K562 (cell line): ENCODE measurements around the gene TCF3. TPM values are rescaled to one million over a fixed set of nuclear protein-coding genes. Genes with fewer than 3 reads are reported as not detected.
A peak's percentile ranks its signal among the peaks of the same experiment; 100 is the strongest.

Experiments
- CBX5 ChIP-seq: IDR thresholded peaks from 2 replicates; pipeline ENCODE4 v1.6.1; 2014; ENCODE audit warnings: low read depth, borderline replicate concordance
- DNMT1 ChIP-seq: fragments of 450-650 bp; IDR thresholded peaks from 2 replicates; pipeline ENCODE4 v1.6.1; 2016; ENCODE audit warnings: antibody characterized with exemption, mild to moderate bottlenecking
- EGR1 ChIP-seq: fragments of 450-650 bp; conservative IDR thresholded peaks from 2 replicates; pipeline ENCODE4 v1.6.1; 2017; ENCODE audit warnings: mild to moderate bottlenecking
- FIP1L1 ChIP-seq: fragments of 200-400 bp; formaldehyde crosslinking; IDR thresholded peaks from 2 replicates; pipeline ENCODE4 v1.6.1; 2018; ENCODE audit warnings: mild to moderate bottlenecking, low read depth, low read length; ENCODE audit not compliant: poor library complexity, severe bottlenecking
- HEY1 ChIP-seq: fragments of 250-450 bp; sonication (Bioruptor Pico); IDR thresholded peaks from 2 replicates; pipeline ENCODE4 v1.5.0; 2020; ENCODE audit warnings: mild to moderate bottlenecking, moderate library complexity, borderline replicate concordance
- MXI1 ChIP-seq: IDR thresholded peaks from 2 replicates; pipeline ENCODE4 v1.6.1; 2011; ENCODE audit warnings: low read depth, mild to moderate bottlenecking, improper control_type of control experiment, low read length
- POLR2AphosphoS5 ChIP-seq: IDR thresholded peaks from 2 replicates; pipeline ENCODE4 v1.6.1; 2011; ENCODE audit warnings: mild to moderate bottlenecking, low read depth, low read length, moderate library complexity; ENCODE audit not compliant: control insufficient read depth, insufficient read depth
- POLR2G ChIP-seq: fragments of 200-400 bp; formaldehyde crosslinking; IDR thresholded peaks from 2 replicates; pipeline ENCODE4 v1.6.1; 2017; ENCODE audit warnings: low read depth, mild to moderate bottlenecking, antibody characterized with exemption, low read length, moderate library complexity
- RBFOX2 ChIP-seq: fragments of 200-400 bp; formaldehyde crosslinking; IDR thresholded peaks from 2 replicates; pipeline ENCODE4 v1.6.1; 2017; ENCODE audit warnings: low read depth, mild to moderate bottlenecking, low read length, moderate library complexity
- TCF3 ChIP-seq: sonication (generic); formaldehyde crosslinking; IDR thresholded peaks from 2 replicates; pipeline ENCODE4 v1.4.0; 2020; ENCODE audit warnings: mild to moderate bottlenecking, missing genetic modification reagents
- ZNF318 ChIP-seq, 2 experiments: fragments of 450-650 bp; IDR thresholded peaks; 2 replicates each; pipeline ENCODE4 v1.6.1; 2016; ENCODE audit warnings: mild to moderate bottlenecking in 2 of 2, borderline replicate concordance in 1 of 2, low read depth in 1 of 2, moderate library complexity in 1 of 2
- ZNF324 ChIP-seq: fragments of 250-450 bp; sonication (Bioruptor Pico); IDR thresholded peaks from 2 replicates; pipeline ENCODE4 v1.4.0; 2020; ENCODE audit warnings: mild to moderate bottlenecking
- polyA plus RNA-seq, 8 experiments: library from polyadenylated mRNA; depleted of rRNA in 4 of 8; stranded (reverse) in 5 of 8; unstranded in 3 of 8; fragments of >200 nt; fragmentation: Nextera tagmentation in 2 of 8; fragmentation: Illumina TruSeq in 1 of 8; extraction: Ambion mirVana in 2 of 8; extraction: Trizol in 1 of 8; gene quantifications; 2 replicates each; pipeline versions ENCODE4 v1.2.1 to v1.2.3, GENCODE V29; 2011 to 2014; ENCODE audit warnings: inconsistent platforms in 1 of 8, missing spikeins in 1 of 8
- total RNA-seq, 7 experiments: library from RNA; depleted of rRNA in 6 of 7; stranded (reverse); fragments of >200 nt in 6 of 7; fragmentation: Illumina TruSeq in 2 of 7; extraction: Trizol in 2 of 7; gene quantifications; 2 replicates each; pipeline versions ENCODE4 v1.2.1 to v1.2.3, GENCODE V29; 2011 to 2021; ENCODE audit warnings: low replicate concordance in 1 of 7
- TF ChIP-seq, protein P1 (sequence below), 2 experiments: IDR thresholded peaks in 1 of 2; conservative IDR thresholded peaks in 1 of 2; 2 replicates each; pipeline ENCODE4 v1.6.1; 2016; ENCODE audit warnings: low read depth in 2 of 2, mild to moderate bottlenecking in 1 of 2, missing compliant biosample characterization in 1 of 2, missing genetic modification characterization in 1 of 2, moderate library complexity in 1 of 2

The TCF3 gene
- total and polyA plus RNA-seq, 9 of the 15 experiments (the other 6 are each of a cell fraction or from before 2014, with no cell fraction given): 5.6 to 259 (median 84.0) TPM

DNA sequence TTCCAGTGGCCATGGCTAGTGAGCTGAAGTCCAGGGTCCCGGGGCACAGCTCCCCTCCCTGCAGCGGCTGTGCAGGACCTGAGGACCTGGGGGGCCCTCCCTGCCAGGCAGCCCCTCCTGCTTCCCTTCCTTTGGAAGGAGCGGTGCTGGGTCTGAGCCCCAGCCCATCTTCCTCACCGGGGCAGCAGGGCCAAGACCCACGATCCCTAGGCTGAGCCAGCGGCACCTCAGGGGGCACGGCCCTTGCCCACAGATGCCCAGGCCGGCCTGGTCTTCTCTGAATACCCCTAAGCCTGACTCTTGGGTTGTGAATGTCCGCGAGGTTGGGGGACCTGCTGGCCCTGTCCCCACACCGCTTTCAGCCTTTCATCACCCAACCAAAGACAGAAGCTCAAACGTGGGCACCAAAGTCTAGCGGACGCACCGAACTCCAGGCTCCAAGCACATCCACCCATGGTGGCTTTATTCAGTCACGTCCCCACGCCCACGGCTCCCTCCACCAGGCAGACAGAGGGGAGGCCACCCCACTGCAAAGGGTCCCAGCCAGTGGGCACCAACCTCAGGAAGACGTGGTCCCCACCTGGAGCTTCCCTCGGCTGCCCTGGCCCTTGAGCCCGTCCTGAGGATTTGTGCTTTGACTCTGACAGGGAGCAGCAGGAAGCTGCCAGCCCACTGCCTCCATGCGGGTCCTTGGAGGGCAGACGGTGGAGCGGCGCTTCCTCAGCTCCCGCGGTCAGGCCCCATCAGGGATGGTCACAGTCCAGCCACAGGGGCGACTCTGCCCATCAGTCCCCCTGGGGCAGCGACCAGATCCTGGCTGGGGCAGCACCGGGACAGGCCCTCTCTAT is 75.9 kb downstream of the TCF3 start (continued):
- TF ChIP-seq, protein P1, sequence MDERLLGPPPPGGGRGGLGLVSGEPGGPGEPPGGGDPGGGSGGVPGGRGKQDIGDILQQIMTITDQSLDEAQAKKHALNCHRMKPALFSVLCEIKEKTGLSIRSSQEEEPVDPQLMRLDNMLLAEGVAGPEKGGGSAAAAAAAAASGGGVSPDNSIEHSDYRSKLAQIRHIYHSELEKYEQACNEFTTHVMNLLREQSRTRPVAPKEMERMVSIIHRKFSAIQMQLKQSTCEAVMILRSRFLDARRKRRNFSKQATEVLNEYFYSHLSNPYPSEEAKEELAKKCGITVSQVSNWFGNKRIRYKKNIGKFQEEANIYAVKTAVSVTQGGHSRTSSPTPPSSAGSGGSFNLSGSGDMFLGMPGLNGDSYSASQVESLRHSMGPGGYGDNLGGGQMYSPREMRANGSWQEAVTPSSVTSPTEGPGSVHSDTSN (CRISPR knock-in tag; IDR thresholded peaks at IDR 0.05; ENCODE audit: low read depth): no peak
- TF ChIP-seq, protein P1 (tag; conservative IDR thresholded peaks at IDR 0.05; ENCODE audit: low read depth): no peak
- no peak for TF ChIP-seq DNMT1
- 0 out of 2 replicates have a peak, but pooled peaks have one; percentile 6 for TF ChIP-seq EGR1
- peak; percentile 47; the same call in 1 of the 2 replicates for TF ChIP-seq POLR2G
- no peak for TF ChIP-seq TCF3 (CRISPR knock-in tag)
- no peak for TF ChIP-seq MXI1
- peak; percentile 24 for TF ChIP-seq FIP1L1
- TF ChIP-seq POLR2AphosphoS5: no peak; the same call in 1 of the 2 replicates
- TF ChIP-seq RBFOX2: no peak
- no peak for TF ChIP-seq ZNF324 (CRISPR knock-in tag)
- no peak for TF ChIP-seq HEY1 (CRISPR knock-in tag)
- no peak for TF ChIP-seq CBX5
- no peak for TF ChIP-seq ZNF318 (IDR thresholded peaks at IDR 0.05; ENCODE audit: borderline replicate concordance in 1 of 2, low read depth in 1 of 2)
- TF ChIP-seq, all 486 proteins: peak for 3
